Choroid plexus epithelial cell (primary cell): ENCODE measurements around the gene MMP15.

Source experiments
- DNase-seq: peaks from one replicate; pipeline ENCODE4 v3.0.0-alpha.2; 2010; ENCODE audit warnings: low read depth
- H3K4me3 ChIP-seq: 2 replicates; pipeline ENCODE4 v1.5.1; 2011; ENCODE audit warnings: low read depth, mild to moderate bottlenecking, control low read depth, low read length, moderate library complexity
- CTCF ChIP-seq: conservative IDR thresholded peaks from 2 replicates; pipeline ENCODE4 v1.5.1; 2011; ENCODE audit warnings: low read depth, mild to moderate bottlenecking, control low read depth, inconsistent platforms, low read length, moderate library complexity

Gene MMP15

GRCh38 chr16:58026705-58027160 is 1.2 kb downstream of the MMP15 start:
- H3K4me3 ChIP-seq: peak overlapping the region; percentile 60
- no peak for DNase-seq
- TF ChIP-seq CTCF: no peak

- TF ChIP-seq CTCF: no peak
- peak overlapping the region; percentile 60 for H3K4me3 ChIP-seq
- DNase-seq: peak; percentile 22
Measured at GRCh38 chr16:58027161-58027915, 1.8 kb downstream of the MMP15 start.

GRCh38 chr16:58027916-58028455 is 2.4 kb downstream of the MMP15 start:
- H3K4me3 ChIP-seq: no peak overlapping the region
- DNase-seq: no peak
- TF ChIP-seq CTCF: no peak

GRCh38 chr16:58028541-58029070 is 3.1 kb downstream of the MMP15 start:
- TF ChIP-seq CTCF: no peak
- DNase-seq: no peak
- H3K4me3 ChIP-seq: no peak overlapping the region

DNA sequence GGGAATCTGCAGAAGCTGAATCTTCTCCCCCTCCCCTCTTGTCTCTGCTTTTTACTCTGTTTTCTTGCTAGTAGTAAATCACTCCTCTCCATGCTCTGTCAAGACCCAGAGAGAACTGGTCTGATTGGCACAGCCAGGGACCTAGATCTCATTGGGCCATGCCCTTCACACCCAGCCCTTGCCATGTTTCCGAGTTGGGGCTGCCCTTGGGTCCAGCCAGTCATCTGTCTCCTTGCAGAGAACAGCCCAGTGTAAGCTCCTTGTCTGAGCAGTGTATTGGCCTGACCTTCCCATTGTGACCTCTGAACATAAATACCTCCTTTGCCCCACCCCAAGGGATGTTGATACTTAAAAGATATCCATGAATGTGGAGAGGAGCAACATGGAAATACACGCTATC is 3.9 kb downstream of the MMP15 start:
- DNase-seq: no peak
- no peak for TF ChIP-seq CTCF
- no peak overlapping the region for H3K4me3 ChIP-seq

DNA sequence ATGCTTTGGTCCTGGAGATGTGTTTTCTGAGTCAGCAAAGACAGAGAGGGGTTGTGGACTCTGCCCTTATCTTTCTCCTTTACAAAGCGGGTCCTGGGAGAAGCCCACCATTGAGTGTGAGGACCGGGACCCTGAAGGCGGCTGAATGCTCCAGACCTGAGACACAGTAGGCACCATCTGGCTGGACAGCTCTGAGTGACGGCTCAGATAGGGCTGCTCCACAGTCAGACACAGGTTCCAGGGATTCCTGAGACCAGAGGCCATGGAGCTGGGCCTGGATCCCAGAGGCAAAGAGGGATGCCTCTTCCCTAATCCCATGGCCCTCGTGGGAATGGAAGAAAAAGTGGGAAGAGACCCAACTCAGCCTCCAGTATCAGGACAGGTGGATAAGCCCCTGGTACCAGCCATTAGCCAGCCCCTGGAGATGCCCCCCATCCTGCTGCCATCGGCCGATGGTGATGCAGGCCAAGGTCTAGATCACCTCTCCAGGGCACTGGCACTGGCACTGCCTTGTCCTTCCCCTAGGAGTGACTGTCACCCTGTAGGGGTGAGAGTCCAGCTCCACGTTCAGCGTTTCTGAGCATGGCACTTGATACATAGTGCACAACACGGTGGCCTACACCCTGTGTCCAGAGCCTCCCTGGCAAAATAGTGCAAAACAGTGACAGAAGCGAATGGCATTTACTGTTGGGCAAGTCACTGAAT is 4.7 kb downstream of the MMP15 start:
- TF ChIP-seq CTCF: no peak
- no peak for DNase-seq
- H3K4me3 ChIP-seq: no peak overlapping the region
